Tibial artery (tissue), 4 donors: ENCODE data around the gene MATCAP1.

Experiments used
- DNase-seq, 2 donors: peaks; one replicate each; pipeline ENCODE4 v3.0.0-alpha.2; 2019
- H3K27ac ChIP-seq, 2 donors: fragments of 200-600 bp; sonication (generic) in 1 of 2; 1 replicate in 1 of 2; 2 replicates in 1 of 2; pipeline ENCODE4 v1.5.1; 2018 to 2019; ENCODE audit warnings: mild to moderate bottlenecking in 1 of 2
- H3K27me3 ChIP-seq, 2 donors: fragments of 200-600 bp; sonication (generic) in 1 of 2; one replicate each; pipeline versions ENCODE4 v1.5.1 to v1.6.0; 2016 to 2019
- H3K36me3 ChIP-seq, 3 donors: fragments of 200-600 bp; sonication (generic) in 2 of 3; one replicate each; pipeline ENCODE4 v1.5.1; 2016 to 2019; ENCODE audit warnings: mild to moderate bottlenecking in 2 of 3
- H3K4me1 ChIP-seq, 4 donors: fragments of 200-600 bp; sonication (generic) in 2 of 4; 1 replicate in 3 of 4; 2 replicates in 1 of 4; pipeline ENCODE4 v1.5.1; 2016 to 2019
- H3K4me3 ChIP-seq, 2 donors: fragments of 200-600 bp; sonication (generic) in 1 of 2; 1 replicate in 1 of 2; 2 replicates in 1 of 2; pipeline ENCODE4 v1.5.1; 2018 to 2019; ENCODE audit warnings: mild to moderate bottlenecking in 2 of 2
- H3K9me3 ChIP-seq, 3 donors: fragments of 200-600 bp; sonication (generic) in 1 of 3; one replicate each; pipeline ENCODE4 v1.5.1; 2016 to 2019
- intact Hi-C: fragments of 100-400 bp; cut with DNase I; formaldehyde crosslinking; loops from one replicate; pipeline ENCODE4 v1.15.0; 2023; ENCODE audit warnings: low total_unique reads
- TF ChIP-seq, protein P1 (sequence below), 2 experiments: fragments of 200-600 bp in 1 of 2; fragments of 450-650 bp in 1 of 2; IDR thresholded peaks; one replicate each; pipeline ENCODE4 v1.5.1; 2017 to 2019; ENCODE audit warnings: antibody characterized with exemption in 2 of 2, mild to moderate bottlenecking in 1 of 2, moderate library complexity in 1 of 2

MATCAP1 gene

DNA sequence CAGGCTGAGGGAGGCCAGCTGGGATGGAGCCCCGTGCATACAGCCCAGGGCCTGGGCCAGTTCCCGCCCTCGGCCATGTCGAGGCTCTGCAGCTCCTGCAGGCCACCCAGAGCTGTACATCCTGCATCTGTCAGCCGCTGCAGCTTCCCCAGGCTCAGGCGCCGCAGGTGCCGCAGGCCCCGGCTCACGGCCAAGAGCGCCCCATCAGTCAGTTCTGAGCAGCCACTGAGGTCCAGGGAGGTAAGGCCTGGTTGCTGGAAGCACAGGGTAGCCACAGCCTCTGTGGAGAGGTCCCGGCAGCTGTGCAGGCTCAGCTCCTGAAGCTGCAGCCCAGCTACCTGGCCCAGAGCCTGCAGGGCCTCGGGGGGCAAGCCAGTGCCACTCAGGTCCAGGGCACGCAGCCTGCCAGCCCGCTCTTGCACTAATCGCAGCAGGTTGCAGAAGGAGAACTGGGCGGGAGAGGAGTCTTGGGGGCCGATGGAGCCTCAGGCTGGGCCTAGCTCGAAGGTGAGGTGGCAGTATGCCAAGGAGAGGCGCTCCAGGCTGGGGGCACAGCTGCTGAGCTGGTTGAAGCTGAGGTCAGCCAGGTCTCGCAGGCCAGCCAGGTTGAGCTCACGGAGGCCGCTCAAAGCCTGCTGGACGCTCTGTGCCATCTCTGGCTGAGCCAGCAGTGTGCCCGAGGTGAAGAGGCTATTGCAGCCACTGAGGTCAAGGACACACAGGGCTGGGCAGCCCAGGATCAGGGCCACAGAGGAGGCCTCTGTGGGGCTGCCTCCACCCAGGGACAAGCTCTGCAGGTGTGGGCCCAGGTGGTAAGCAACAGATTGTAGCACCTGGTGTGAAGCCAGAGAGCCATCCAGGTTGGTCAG, 26.5 kb upstream of the MATCAP1 start:
- no peak for DNase-seq
- intact Hi-C loops, result no loop called here
- Histone ChIP-seq H3K4me1 (no peaks in the 10 kb centered on the region), H3K27ac (no peak overlapping the region), H3K9me3 (no peaks in the 10 kb centered on the region), H3K36me3 (peaks cover 0 to 54% (median 0%) of the 10 kb centered on the region in 3 donors), H3K4me3 (no peak overlapping the region), H3K27me3 (no peaks in the 10 kb centered on the region)
- TF ChIP-seq, protein P1, sequence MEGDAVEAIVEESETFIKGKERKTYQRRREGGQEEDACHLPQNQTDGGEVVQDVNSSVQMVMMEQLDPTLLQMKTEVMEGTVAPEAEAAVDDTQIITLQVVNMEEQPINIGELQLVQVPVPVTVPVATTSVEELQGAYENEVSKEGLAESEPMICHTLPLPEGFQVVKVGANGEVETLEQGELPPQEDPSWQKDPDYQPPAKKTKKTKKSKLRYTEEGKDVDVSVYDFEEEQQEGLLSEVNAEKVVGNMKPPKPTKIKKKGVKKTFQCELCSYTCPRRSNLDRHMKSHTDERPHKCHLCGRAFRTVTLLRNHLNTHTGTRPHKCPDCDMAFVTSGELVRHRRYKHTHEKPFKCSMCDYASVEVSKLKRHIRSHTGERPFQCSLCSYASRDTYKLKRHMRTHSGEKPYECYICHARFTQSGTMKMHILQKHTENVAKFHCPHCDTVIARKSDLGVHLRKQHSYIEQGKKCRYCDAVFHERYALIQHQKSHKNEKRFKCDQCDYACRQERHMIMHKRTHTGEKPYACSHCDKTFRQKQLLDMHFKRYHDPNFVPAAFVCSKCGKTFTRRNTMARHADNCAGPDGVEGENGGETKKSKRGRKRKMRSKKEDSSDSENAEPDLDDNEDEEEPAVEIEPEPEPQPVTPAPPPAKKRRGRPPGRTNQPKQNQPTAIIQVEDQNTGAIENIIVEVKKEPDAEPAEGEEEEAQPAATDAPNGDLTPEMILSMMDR (IDR thresholded peaks at IDR 0.05), result no peak

DNA sequence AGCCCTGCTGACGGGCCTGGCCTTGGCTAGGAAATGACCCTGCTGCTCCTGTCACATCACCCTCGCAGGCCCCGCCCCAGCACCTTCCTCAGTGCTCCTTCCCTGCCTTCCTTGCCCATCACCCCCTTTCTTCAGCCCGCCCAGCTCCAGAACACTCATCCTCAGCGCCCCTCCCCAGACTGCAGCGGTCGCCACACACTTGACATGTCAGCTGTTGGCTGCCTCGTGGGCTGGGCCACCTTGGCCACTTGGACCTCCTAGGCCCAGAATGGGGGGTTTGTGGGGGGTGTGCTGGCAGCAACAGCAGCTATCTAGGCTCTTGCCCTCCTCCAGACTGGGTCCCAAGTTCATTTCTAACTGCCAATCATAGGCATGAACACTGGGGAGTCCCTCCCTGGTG, 25.8 kb upstream of the MATCAP1 start:
- Histone ChIP-seq H3K27ac (no peak overlapping the region), H3K4me3 (no peak overlapping the region), H3K9me3 (no peaks in the 10 kb centered on the region), H3K36me3 (peaks cover 0 to 50% (median 0%) of the 10 kb centered on the region in 3 donors), H3K27me3 (no peaks in the 10 kb centered on the region), H3K4me1 (no peaks in the 10 kb centered on the region)
- TF ChIP-seq, protein P1 (IDR thresholded peaks at IDR 0.05), result no peak
- intact Hi-C loops, result no loop called here
- DNase-seq, result no peak

DNA sequence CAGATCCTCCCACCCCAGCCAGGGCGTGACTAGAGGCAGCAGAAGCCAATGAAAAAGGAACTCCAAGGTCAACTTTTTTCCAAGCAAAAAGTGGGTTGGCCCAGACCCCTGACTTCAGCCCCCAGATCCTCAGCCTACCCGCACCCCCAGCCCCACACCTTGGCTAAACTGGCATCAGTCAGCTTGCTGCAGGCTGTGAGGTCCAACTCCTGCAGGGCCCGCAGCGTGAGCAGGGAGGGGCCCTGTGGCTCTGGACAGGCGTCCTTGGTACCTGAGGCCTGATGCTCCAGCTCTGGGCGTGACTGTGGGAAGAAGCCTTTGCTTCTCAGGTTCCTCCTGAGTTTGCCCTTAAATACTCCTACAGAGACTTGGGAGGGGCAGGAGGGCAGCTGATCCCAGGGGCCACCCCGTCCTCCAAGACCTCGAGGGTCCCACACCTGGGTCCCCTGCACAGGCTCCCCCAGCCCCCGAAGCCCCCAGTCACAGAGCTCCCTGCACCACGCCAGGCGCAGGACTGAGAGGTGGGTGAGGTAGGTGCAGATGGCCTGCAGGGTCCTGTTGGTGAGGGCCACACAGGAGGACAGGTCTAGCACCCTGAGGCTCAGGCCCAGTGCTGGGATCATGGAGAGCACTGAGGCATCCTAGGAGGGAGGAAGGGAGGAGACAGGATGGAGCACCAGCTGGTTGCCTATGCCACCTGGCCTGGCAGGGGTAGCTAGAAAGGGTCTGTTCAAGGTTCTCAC, 24.6 kb upstream of the MATCAP1 start:
- no peak overlapping the region for H3K4me3 ChIP-seq
- DNase-seq, result no peak
- H3K36me3 ChIP-seq, result peaks cover 2 to 60% (median 6%) of the 10 kb centered on the region in 3 donors
- no peaks in the 10 kb centered on the region for H3K9me3 ChIP-seq
- intact Hi-C loops, result no loop called here
- TF ChIP-seq, protein P1 (IDR thresholded peaks at IDR 0.05), result no peak
- H3K4me1 ChIP-seq, result no peaks in the 10 kb centered on the region
- no peaks in the 10 kb centered on the region for H3K27me3 ChIP-seq
- H3K27ac ChIP-seq, result no peak overlapping the region

DNA sequence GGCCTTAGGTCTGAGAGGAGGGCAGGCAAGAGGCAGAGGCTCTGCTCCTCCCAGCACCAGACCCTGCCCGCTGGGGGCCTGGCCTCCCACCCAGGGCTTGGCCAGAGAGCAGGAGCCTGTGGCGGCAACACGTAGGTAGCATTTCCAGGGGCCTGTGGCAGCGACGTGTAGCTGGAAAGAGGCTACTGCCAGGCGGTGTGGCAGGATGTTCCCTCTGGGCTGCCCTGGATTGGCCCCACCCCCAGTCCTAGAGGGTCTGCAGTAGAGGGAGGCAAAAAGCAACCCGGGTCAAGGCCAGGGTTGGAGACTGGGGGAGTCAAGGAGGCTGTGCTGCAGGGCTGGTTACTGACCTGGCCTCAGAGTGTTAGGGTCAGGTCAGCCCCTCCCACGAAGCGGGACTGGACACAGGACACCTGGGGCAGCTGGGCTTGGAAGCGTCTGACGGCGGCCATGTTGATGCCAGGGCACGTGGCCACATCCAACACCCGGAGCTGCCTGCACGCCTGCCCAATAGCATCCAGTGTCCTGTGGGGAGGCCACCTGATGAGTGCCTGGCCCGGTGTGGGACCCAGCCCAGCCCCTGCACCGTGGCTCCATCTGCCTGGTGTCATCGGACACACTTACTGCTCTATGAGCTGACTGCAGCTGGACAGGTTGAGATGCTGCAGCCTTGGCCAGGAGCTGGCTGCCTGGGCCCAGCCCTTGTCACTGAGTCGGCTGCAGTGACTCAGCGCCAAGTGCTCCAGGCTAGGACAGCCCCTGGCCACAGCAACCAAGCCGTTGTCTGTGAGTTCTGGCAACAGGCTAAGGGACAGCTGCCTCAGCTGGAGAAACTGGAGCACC, 23.7 kb upstream of the MATCAP1 start:
- DNase-seq, result no peak
- Histone ChIP-seq H3K4me1 (no peaks in the 10 kb centered on the region), H3K4me3 (no peak overlapping the region), H3K9me3 (no peaks in the 10 kb centered on the region), H3K27ac (no peak overlapping the region), H3K36me3 (peaks cover 4 to 62% (median 12%) of the 10 kb centered on the region in 3 donors), H3K27me3 (no peaks in the 10 kb centered on the region)
- intact Hi-C loops, result no loop called here
- TF ChIP-seq, protein P1 (IDR thresholded peaks at IDR 0.05), result no peak

DNA sequence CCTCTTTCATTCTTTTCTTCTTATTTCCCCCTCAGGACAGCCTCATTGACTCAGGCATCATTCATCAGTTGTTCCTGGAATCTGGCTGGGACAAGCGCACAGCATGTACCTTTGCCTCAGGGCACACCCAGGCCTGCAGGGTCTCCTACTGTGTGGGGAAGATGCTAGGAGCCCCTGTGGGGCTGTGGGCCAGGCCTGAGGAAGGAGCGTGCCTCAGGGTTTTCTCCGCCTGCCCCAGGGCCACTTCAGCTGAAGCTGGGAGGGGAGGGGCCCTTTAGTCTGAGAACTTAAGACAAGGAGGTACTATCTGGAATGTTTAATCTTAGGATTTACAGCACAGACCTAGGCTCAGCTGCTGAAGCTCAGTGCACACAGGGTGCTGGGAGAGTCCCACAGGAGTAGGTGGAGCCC, 23.1 kb upstream of the MATCAP1 start:
- TF ChIP-seq, protein P1 (IDR thresholded peaks at IDR 0.05), result no peak
- Histone ChIP-seq H3K27me3 (no peaks in the 10 kb centered on the region), H3K9me3 (no peaks in the 10 kb centered on the region), H3K36me3 (peaks cover 4 to 67% (median 18%) of the 10 kb centered on the region in 3 donors), H3K4me1 (no peaks in the 10 kb centered on the region), H3K4me3 (no peak overlapping the region), H3K27ac (no peak overlapping the region)
- intact Hi-C loops, result no loop called here
- DNase-seq, result no peak
